Neural progenitor cell (in vitro differentiated cells): ENCODE results near the gene ZNF513. TPM values are rescaled to one million over a fixed set of nuclear protein-coding genes. Genes with fewer than 3 reads are reported as not detected.

ENCODE experiments used
- DNase-seq: peaks from one replicate; pipeline ENCODE4 v3.0.0-alpha.2; 2016; ENCODE audit warnings: low spot score
- H2AFZ ChIP-seq: fragments of 200-600 bp; sonication (generic); replicated peaks from 2 replicates; pipeline ENCODE4 v1.6.1; 2016; ENCODE audit warnings: antibody characterized with exemption
- H3F3A ChIP-seq: fragments of 200-600 bp; sonication (generic); 2 replicates; pipeline ENCODE4 v1.6.1; 2016; ENCODE audit warnings: antibody characterized with exemption, low read depth
- H3K27ac ChIP-seq: fragments of 200-600 bp; sonication (generic); 2 replicates; pipeline ENCODE4 v1.5.1; 2016; ENCODE audit warnings: mild to moderate bottlenecking
- H3K27me3 ChIP-seq: fragments of 200-600 bp; sonication (generic); 2 replicates; pipeline ENCODE4 v1.6.1; 2016; ENCODE audit warnings: mild to moderate bottlenecking, moderate library complexity
- H3K36me3 ChIP-seq: fragments of 200-600 bp; sonication (generic); 2 replicates; pipeline ENCODE4 v1.5.1; 2016
- H3K4me1 ChIP-seq: fragments of 200-600 bp; sonication (generic); 2 replicates; pipeline ENCODE4 v1.6.1; 2016; ENCODE audit warnings: mixed run types
- H3K4me2 ChIP-seq: fragments of 200-600 bp; sonication (generic); 2 replicates; pipeline ENCODE4 v1.6.1; 2016
- H3K4me3 ChIP-seq: fragments of 200-600 bp; sonication (generic); 2 replicates; pipeline ENCODE4 v1.5.1; 2016
- H3K79me2 ChIP-seq: fragments of 200-600 bp; sonication (generic); 2 replicates; pipeline ENCODE4 v1.6.1; 2016; ENCODE audit warnings: low read depth
- H3K9ac ChIP-seq: fragments of 200-600 bp; sonication (generic); 2 replicates; pipeline ENCODE4 v1.6.1; 2016
- H3K9me3 ChIP-seq: fragments of 200-600 bp; sonication (generic); 2 replicates; pipeline ENCODE4 v1.5.1; 2016; ENCODE audit warnings: low read depth
- H4K20me1 ChIP-seq: fragments of 200-600 bp; sonication (generic); 2 replicates; pipeline ENCODE4 v1.6.1; 2016; ENCODE audit warnings: low read depth
- H3K27ac Mint-ChIP-seq: 3 replicates; pipeline ENCODE4 v1.8.0; 2021; ENCODE audit warnings: mixed read lengths
- H3K27me3 Mint-ChIP-seq: 2 replicates; pipeline ENCODE4 v1.8.0; 2022; ENCODE audit warnings: low read depth, mild to moderate bottlenecking, inconsistent platforms, moderate library complexity, mixed read lengths; ENCODE audit not compliant: insufficient read depth
- H3K36me3 Mint-ChIP-seq: 3 replicates; pipeline ENCODE4 v1.8.0; 2021; ENCODE audit warnings: mixed read lengths
- H3K4me1 Mint-ChIP-seq: 3 replicates; pipeline ENCODE4 v1.8.0; 2021; ENCODE audit warnings: mixed read lengths
- H3K4me3 Mint-ChIP-seq: 3 replicates; pipeline ENCODE4 v1.8.0; 2021; ENCODE audit warnings: mild to moderate bottlenecking, moderate library complexity, mixed read lengths
- H3K9me3 Mint-ChIP-seq: 3 replicates; pipeline ENCODE4 v1.8.0; 2020; ENCODE audit warnings: mixed read lengths
- CTCF ChIP-seq: fragments of 200-600 bp; sonication (generic); IDR thresholded peaks from 2 replicates; pipeline ENCODE4 v1.5.1; 2017; ENCODE audit warnings: antibody characterized with exemption, mild to moderate bottlenecking
- EZH2 ChIP-seq: fragments of 200-600 bp; sonication (generic); IDR thresholded peaks from 2 replicates; pipeline ENCODE4 v1.6.1; 2017; ENCODE audit warnings: antibody characterized with exemption, mild to moderate bottlenecking, moderate library complexity
- EZH2phosphoT487 ChIP-seq: fragments of 200-600 bp; sonication (generic); IDR thresholded peaks from 2 replicates; pipeline ENCODE4 v1.6.1; 2017; ENCODE audit warnings: antibody characterized with exemption
- total RNA-seq: library from RNA; depleted of rRNA; stranded (reverse); fragments of >200 nt; gene quantifications from 2 replicates; pipeline ENCODE4 v1.2.3, GENCODE V29; 2015; ENCODE audit warnings: low replicate concordance

ZNF513 gene
- total RNA-seq, 1 donor from 2014 or later = 6.1 TPM

- Mint-ChIP-seq H3K27ac (peak overlapping the region; percentile 72), H3K4me3 (peak overlapping the region; percentile 99), H3K27me3 (peaks cover 6% of the 10 kb centered on the region), H3K9me3 (no peaks in the 10 kb centered on the region), H3K4me1 (peaks cover 19% of the 10 kb centered on the region), H3K36me3 (peaks cover 31% of the 10 kb centered on the region)
- Histone ChIP-seq H3K4me1 (peaks cover 11% of the 10 kb centered on the region), H3K9ac (peak overlapping the region; percentile 66), H3K4me2 (peak overlapping the region; percentile 97), H4K20me1 (peaks cover 23% of the 10 kb centered on the region), H3K9me3 (no peaks in the 10 kb centered on the region), H3K27me3 (no peaks in the 10 kb centered on the region), H3F3A (peaks cover 14% of the 10 kb centered on the region), H3K36me3 (peaks cover 4% of the 10 kb centered on the region), H3K27ac (no peak overlapping the region), H3K79me2 (peaks cover 48% of the 10 kb centered on the region), H3K4me3 (peak overlapping the region; percentile 84), H2AFZ (peak overlapping the region; percentile 75)
- no peak for TF ChIP-seq EZH2
- TF ChIP-seq CTCF = no peak
- no peak for TF ChIP-seq EZH2phosphoT487
- DNase-seq = no peak
Observed at GRCh38 chr2:27369471-27370025, 11.0 kb downstream of the ZNF513 start.

- no peaks in the 10 kb centered on the region for H3K9me3 Mint-ChIP-seq
- Histone ChIP-seq H3K27me3 (no peaks in the 10 kb centered on the region), H3K4me2 (no peak overlapping the region), H2AFZ (no peak overlapping the region), H3F3A (peaks cover 41% of the 10 kb centered on the region), H3K4me1 (peaks cover under 1% of the 10 kb centered on the region), H3K4me3 (no peak overlapping the region), H3K9ac (no peak overlapping the region), H3K27ac (no peak overlapping the region), H3K79me2 (peaks cover 23% of the 10 kb centered on the region), H3K36me3 (peaks cover 4% of the 10 kb centered on the region), H4K20me1 (peaks cover 4% of the 10 kb centered on the region), H3K9me3 (no peaks in the 10 kb centered on the region)
- DNase-seq = no peak
- TF ChIP-seq EZH2 = no peak
- no peak for TF ChIP-seq CTCF
- no peak for TF ChIP-seq EZH2phosphoT487
- H3K27me3 Mint-ChIP-seq = no peaks in the 10 kb centered on the region
- H3K36me3 Mint-ChIP-seq = peaks cover 21% of the 10 kb centered on the region
- H3K4me1 Mint-ChIP-seq = peaks cover 3% of the 10 kb centered on the region
- H3K27ac Mint-ChIP-seq = no peak overlapping the region
- H3K4me3 Mint-ChIP-seq = no peak overlapping the region
Observed at GRCh38 chr2:27363933-27364332, 16.6 kb downstream of the ZNF513 start.

- Histone ChIP-seq H3K9ac (no peak overlapping the region), H3K4me1 (no peaks in the 10 kb centered on the region), H3K27me3 (no peaks in the 10 kb centered on the region), H3K9me3 (no peaks in the 10 kb centered on the region), H3K79me2 (peaks cover 24% of the 10 kb centered on the region), H3K36me3 (no peaks in the 10 kb centered on the region), H2AFZ (no peak overlapping the region), H4K20me1 (peaks cover 3% of the 10 kb centered on the region), H3K4me2 (no peak overlapping the region), H3K27ac (no peak overlapping the region), H3F3A (peaks cover 48% of the 10 kb centered on the region), H3K4me3 (no peak overlapping the region)
- H3K27ac Mint-ChIP-seq = peak overlapping the region; percentile 26
- H3K9me3 Mint-ChIP-seq = peaks cover 3% of the 10 kb centered on the region
- TF ChIP-seq EZH2 (no peak), EZH2phosphoT487 (no peak), CTCF (no peak)
- DNase-seq = no peak
- H3K36me3 Mint-ChIP-seq = peaks cover 24% of the 10 kb centered on the region
- H3K4me1 Mint-ChIP-seq = peaks cover 7% of the 10 kb centered on the region
- no peaks in the 10 kb centered on the region for H3K27me3 Mint-ChIP-seq
- H3K4me3 Mint-ChIP-seq = no peak overlapping the region
Observed at GRCh38 chr2:27362678-27363420, 17.7 kb downstream of the ZNF513 start.
